ENCODE results near the gene CHN2.

CHN2 gene

GRCh38 chr7:29315122-29315891 is 120.7 kb downstream of the CHN2 start:
- no peak for DNase-seq

DNA sequence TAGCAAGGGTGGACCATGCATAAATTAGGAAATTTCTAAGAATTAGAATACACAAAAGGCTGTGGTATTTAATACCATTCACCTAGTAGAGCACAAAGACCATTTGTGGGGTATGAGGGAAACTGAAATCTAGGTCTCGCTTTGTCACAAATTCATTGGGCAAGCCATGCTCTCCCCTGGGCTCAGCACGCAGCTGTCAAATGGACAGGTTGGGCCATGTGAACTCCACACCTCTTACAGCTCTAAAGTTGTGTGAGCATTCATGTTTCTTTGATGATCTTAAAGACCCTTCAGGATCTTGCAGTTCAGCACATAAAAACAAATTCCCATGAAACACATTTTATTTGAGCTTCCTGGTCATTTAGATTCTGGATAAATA is 121.3 kb downstream of the CHN2 start:
- DNase-seq, result no peak

DNA sequence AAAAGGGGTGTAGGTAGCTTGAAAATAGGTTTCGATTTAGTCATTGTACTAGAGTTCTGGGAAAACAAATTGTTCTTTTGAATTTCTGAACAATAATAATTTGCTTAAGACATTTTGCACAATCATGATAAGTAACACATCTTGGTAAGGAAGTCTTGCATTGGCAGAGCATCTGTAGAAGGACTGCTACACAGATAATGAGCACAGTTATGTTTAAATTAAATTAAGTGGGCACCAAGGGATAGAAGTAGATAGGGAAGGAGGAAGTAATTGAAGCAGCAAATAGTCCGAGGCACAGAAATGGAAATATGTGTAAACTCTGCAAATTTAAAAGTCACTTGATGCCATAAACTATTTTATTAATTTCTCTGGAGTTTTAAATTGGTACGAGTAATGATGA is 122.4 kb downstream of the CHN2 start:
- no peak for DNase-seq

GRCh38 chr7:29318853-29319718 is 124.5 kb downstream of the CHN2 start:
- DNase-seq, result no peak

- no peak for DNase-seq
Observed at GRCh38 chr7:29319719-29320521, 125.3 kb downstream of the CHN2 start.

- DNase-seq, result no peak
Observed at GRCh38 chr7:29320577-29320976, 126.0 kb downstream of the CHN2 start.

DNA sequence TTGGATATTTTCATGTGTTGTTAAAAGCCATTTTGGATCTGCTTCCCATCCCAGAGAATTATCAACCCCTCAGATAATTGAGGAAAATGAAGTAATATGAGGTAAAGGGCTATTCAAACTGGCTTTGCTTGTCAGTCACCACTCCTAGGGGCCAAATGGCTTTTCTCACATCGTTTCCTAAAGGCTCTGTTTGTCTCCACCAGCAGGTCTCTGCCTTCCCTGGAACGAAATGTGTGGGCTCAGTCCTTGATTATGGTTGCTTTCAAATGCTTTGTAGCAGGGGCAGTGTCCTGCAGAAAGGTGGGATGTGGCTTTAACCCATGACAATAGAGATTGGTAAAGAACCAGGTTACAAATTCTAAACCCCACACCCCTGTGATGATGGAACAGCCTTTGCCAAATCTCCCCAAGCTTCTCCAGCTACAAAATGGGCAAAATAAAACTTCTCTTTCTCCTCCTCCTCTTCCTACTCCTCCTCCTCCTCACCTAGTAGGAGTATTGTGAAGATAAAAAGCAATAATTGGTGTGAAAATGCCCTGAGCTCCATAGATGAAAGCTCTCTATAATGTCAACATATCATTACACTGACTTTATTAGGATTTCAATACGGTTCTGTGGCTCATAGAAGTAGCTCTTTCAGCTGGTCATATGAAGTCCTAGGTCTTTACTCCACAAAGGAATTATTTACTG is 127.6 kb downstream of the CHN2 start:
- no peak for DNase-seq

- DNase-seq, result no peak
Observed at GRCh38 chr7:29325476-29325875, 130.9 kb downstream of the CHN2 start.

DNA sequence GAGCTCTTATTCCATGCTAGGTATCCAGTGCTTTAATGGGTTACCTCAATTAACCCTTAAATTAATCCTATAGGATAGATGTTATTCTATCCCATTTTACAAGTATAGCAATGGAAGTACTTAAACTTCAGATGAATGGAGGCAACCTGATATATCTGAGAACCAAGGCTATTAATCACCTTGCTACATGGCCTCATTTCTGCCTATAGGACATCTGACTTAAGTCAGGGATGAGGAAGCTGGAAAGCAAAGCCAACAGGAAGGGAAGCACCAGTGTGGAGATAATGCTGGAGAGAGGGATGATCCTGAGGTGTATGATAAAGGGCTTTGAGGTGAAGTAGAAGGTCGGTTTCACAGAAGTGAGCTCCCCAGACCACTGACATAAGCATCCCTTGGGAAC is 132.3 kb downstream of the CHN2 start:
- no peak for DNase-seq

DNA sequence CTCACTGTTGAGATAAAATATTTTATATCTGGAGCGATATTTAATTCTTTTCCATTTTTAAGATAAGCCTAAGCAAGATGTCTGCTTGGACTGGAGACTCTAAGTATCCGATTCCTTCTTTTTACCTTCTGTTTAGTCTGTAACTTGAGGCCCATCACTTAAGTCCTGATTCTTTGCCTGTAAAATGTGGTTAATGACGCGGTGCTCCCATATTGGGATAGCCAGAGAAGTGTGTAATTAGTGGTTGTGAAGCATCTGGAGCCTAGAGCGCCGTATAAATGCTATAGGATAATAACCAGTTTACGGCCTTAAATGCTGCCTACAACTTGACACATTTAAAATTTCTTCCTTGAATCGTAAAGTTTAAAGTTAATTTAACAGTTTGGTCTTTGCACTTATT is 132.9 kb downstream of the CHN2 start:
- DNase-seq, result no peak

- DNase-seq, result no peak
Observed at GRCh38 chr7:29328045-29328444, 133.5 kb downstream of the CHN2 start.

DNA sequence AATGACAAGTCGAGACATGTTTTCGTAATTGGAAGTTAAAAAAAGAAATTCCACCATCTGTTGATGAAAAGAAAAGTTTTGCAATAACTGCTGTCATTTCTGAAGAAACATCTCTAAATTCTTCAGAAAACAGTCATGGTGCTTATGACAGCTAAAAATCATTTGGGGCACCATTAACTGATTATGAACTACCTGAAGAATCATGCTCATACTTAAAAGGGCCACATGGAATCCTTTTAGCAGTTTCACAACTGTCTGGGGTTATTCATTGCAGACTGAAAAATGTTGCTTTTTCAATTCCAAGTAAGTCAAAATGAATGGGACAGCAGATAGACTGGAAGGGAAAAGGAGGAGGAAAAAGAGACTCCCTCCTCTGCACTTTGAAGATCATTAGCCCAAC is 134.2 kb downstream of the CHN2 start:
- no peak for DNase-seq

GRCh38 chr7:29329686-29330085 is 135.1 kb downstream of the CHN2 start:
- DNase-seq, result no peak

DNA sequence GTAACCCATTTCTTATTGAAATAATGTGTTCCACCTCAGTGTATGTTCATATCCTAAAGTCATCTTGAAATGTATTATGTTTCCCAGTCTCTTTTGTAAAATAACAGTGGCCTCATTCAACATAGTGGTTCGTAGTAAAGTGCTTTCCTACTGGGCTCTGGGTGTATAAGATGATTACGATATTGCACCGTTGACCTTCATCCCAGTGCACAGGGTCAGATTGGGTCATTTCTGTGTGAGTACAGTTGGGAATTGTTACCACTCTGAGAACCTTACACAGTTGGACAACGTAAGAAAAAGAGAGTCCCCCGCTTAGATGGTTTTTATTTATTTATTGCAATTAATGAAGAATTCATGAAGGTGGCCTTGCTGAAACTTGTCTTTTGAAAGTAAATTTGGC is 135.6 kb downstream of the CHN2 start:
- no peak for DNase-seq

DNA sequence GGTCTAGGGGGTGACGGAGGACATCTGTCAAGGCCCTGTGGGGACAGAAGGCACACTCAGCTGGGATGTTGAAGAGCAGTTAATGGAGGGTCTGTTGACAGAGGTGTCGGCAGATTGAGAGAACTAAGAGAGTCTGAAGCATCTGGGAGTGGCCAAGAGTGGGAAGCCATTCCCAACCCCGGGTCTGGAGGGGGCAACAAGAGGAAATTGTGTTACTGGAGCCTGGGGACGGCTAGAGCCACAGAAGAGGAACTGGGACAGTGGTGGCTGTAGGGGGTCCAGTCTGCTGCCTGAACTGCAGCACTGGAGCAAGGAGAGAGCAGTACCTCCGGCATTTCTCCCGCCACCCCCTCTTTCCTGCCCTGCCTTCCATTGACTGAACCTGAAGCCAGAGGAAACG is 136.6 kb downstream of the CHN2 start:
- no peak for DNase-seq

- no peak for DNase-seq
Observed at GRCh38 chr7:29332042-29332811, 137.7 kb downstream of the CHN2 start.

DNA sequence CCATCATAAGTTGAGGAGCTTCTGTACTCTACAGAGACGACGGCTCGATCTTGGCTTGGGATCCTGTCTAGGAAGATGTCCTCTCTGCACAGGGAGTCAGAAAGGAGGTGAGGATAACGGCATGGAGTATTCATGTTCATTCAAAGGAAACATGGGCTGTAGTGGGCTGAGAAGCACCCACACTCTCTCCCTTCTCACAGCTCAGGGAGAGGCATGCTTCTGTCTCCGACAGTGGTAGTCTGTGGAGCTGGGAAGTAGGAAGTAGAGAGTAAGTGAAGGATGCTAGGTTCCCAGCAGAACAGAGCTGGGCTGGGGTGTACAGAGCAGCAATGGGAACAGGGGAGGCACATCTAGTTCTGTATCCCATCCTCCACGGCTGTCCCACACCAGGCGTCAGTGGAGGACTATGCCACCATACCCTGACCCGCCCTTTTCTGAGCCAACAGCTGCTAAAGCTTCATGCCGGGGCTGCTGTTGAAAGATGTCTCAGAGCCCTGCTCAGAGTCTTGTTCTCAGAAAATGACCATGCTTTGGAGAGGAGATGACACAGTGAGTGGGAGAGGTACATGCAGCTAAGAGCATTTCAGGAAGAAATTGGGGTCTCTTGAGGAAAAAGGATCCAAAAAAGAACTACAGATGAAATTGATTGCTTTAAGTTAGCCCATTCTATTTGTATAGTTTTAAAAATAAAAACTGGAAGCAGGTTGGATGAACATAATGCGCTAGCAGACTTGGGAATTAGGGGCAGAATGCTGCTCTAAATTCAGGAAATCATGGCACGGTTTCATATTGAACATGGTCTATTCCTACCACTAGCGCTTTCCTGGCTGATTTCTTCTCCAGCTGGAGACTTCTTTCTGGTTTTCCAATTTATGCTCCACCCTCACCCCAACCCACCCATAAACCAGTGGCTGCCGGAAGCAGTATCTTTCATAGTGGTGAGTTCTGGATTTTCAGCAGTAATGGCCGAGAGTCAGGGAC is 138.6 kb downstream of the CHN2 start:
- DNase-seq, result no peak

- DNase-seq, result no peak
Observed at GRCh38 chr7:29335188-29336083, 140.9 kb downstream of the CHN2 start.

DNA sequence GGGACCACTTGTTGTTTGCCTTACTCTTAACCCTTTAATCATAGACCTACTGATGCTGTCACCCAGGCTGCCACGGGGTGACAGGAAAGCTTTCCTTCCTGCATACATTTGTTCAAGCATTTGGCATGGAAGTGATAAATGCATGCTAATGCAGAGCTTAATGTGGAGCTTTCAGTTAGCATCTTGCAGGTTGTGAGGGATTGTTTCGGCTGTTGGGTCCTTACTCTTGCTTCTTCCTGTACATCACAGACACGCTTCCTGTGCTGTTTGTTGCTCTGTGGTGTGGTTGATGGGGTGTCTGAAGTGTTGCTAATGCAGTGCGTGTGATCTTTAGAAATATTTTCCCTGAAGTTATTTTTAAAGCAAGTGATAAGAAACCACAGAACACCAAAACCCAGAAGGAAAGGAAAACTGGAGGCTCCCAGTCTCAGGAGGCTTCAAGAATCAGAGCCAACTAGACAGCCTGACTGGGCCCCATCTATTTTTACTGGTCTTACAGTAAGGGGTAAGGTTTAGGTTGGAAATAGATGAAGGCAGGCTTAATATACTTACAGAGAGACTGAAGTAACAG is 143.1 kb downstream of the CHN2 start:
- no peak for DNase-seq
